ENCODE data around the gene LCN15. TPM values are rescaled to one million over a fixed set of nuclear protein-coding genes. Genes with fewer than 3 reads are reported as not detected.

LCN15 gene
- polyA plus RNA-seq, 3 donors, result not detected

GRCh38 chr9:136773386-136774044 is 9.2 kb upstream of the LCN15 start:
- Histone ChIP-seq H3K79me2 (ENCODE audit: insufficient read depth, low read length) (no peaks in the 10 kb centered on the region), H3K4me2 (replicated peaks; ENCODE audit: extremely low read depth, low read length, poor library complexity, severe bottlenecking) (no peak overlapping the region), H3K27me3 (ENCODE audit: control insufficient read depth in 2 of 2, insufficient read depth in 2 of 2, low read length in 2 of 2) (no peaks in the 10 kb centered on the region), H3K9me3 (replicated peaks in 1 of 2; ENCODE audit: control insufficient read depth in 1 of 2, insufficient read depth in 1 of 2, low read length in 2 of 2) (peaks cover 9 to 18% of the 10 kb centered on the region in 2 donors), H3K27ac (ENCODE audit: low read depth in 1 of 2, low read length in 2 of 2) (no peak overlapping the region), H3K4me1 (ENCODE audit: control insufficient read depth in 1 of 2, insufficient read depth in 2 of 2, low read length in 2 of 2) (peaks cover 0 to 3% of the 10 kb centered on the region in 2 donors), H3K4me3 (replicated peaks in 1 of 3; ENCODE audit: low read depth in 2 of 3, low read length in 3 of 3) (no peak overlapping the region), H4K20me1 (ENCODE audit: insufficient read depth, low read length) (no peaks in the 10 kb centered on the region), H3K36me3 (replicated peaks in 1 of 2; ENCODE audit: control insufficient read depth in 1 of 2, insufficient read depth in 2 of 2, low read length in 2 of 2) (no peaks in the 10 kb centered on the region), H2AFZ (ENCODE audit: insufficient read depth, low read depth, low read length, poor library complexity, severe bottlenecking) (peak overlapping the region; percentile 41), H3K9ac (ENCODE audit: insufficient read depth, low read length, poor library complexity, severe bottlenecking) (no peak overlapping the region)
- 75% methylated on average over 3 of the region's 7 CpGs for WGBS (ENCODE audit: insufficient coverage)
- peak in 2 of 3 donors; percentile 42 to 59 for DNase-seq
- H3K4me1 Mint-ChIP-seq, result peaks cover 4% of the 10 kb centered on the region
- peaks cover 12 to 24% (median 14%) of the 10 kb centered on the region in 3 donors for H3K27me3 Mint-ChIP-seq (ENCODE audit: low read depth in 3 of 3)
- TF ChIP-seq CTCF (IDR thresholded peaks at IDR 0.05), result no peak
- intact Hi-C loops (cut with micrococcal nuclease), result no loop called here
- H3K27ac Mint-ChIP-seq, result no peak overlapping the region
- no peak overlapping the region for H3K4me3 Mint-ChIP-seq
- no peaks in the 10 kb centered on the region for H3K36me3 Mint-ChIP-seq
- peaks cover 8 to 20% (median 14%) of the 10 kb centered on the region in 7 donors for H3K9me3 Mint-ChIP-seq

GRCh38 chr9:136771907-136772415 is 7.6 kb upstream of the LCN15 start:
- Histone ChIP-seq H3K36me3 (replicated peaks in 1 of 2; ENCODE audit: control insufficient read depth in 1 of 2, insufficient read depth in 2 of 2, low read length in 2 of 2) (no peaks in the 10 kb centered on the region), H2AFZ (ENCODE audit: insufficient read depth, low read depth, low read length, poor library complexity, severe bottlenecking) (no peak overlapping the region), H3K9me3 (replicated peaks in 1 of 2; ENCODE audit: control insufficient read depth in 1 of 2, insufficient read depth in 1 of 2, low read length in 2 of 2) (peaks cover 9 to 18% of the 10 kb centered on the region in 2 donors), H3K9ac (ENCODE audit: insufficient read depth, low read length, poor library complexity, severe bottlenecking) (no peak overlapping the region), H3K4me1 (ENCODE audit: control insufficient read depth in 1 of 2, insufficient read depth in 2 of 2, low read length in 2 of 2) (peaks cover 0 to 3% of the 10 kb centered on the region in 2 donors), H3K4me2 (replicated peaks; ENCODE audit: extremely low read depth, low read length, poor library complexity, severe bottlenecking) (no peak overlapping the region), H4K20me1 (ENCODE audit: insufficient read depth, low read length) (no peaks in the 10 kb centered on the region), H3K27me3 (ENCODE audit: control insufficient read depth in 2 of 2, insufficient read depth in 2 of 2, low read length in 2 of 2) (no peaks in the 10 kb centered on the region), H3K27ac (ENCODE audit: low read depth in 1 of 2, low read length in 2 of 2) (no peak overlapping the region), H3K79me2 (ENCODE audit: insufficient read depth, low read length) (no peaks in the 10 kb centered on the region), H3K4me3 (replicated peaks in 1 of 3; ENCODE audit: low read depth in 2 of 3, low read length in 3 of 3) (no peak overlapping the region)
- Mint-ChIP-seq H3K27ac (no peak overlapping the region), H3K27me3 (ENCODE audit: low read depth in 3 of 3) (peaks cover 10 to 19% (median 15%) of the 10 kb centered on the region in 3 donors), H3K4me1 (peaks cover 4% of the 10 kb centered on the region), H3K4me3 (no peak overlapping the region), H3K36me3 (no peaks in the 10 kb centered on the region), H3K9me3 (peaks cover 8 to 20% (median 14%) of the 10 kb centered on the region in 7 donors)
- TF ChIP-seq CTCF (IDR thresholded peaks at IDR 0.05), result no peak
- WGBS (ENCODE audit: insufficient coverage), result no CpG with 5 or more reads among the region's 3 CpGs
- intact Hi-C loops (cut with micrococcal nuclease), result no loop called here
- DNase-seq, result no peak
